Fibroblast of the aortic adventitia (primary cell): Measurements from ENCODE around the gene SUPT5H. TPM values are rescaled to one million over a fixed set of nuclear protein-coding genes. Genes with fewer than 3 reads are reported as not detected.

ENCODE experiments used
- DNase-seq: peaks from one replicate; pipeline ENCODE4 v3.0.0-alpha.2; 2010; ENCODE audit warnings: low read depth
- H3K4me3 ChIP-seq: 2 replicates; pipeline ENCODE4 v1.5.1; 2011; ENCODE audit warnings: low read depth, mild to moderate bottlenecking, control low read depth, low read length, moderate library complexity
- total RNA-seq: library from RNA; depleted of rRNA; stranded (reverse); fragments of >200 nt; gene quantifications from 2 replicates; pipeline ENCODE4 v1.2.3, GENCODE V29; 2012; ENCODE audit warnings: low replicate concordance
- TF ChIP-seq, protein P1 (sequence below): IDR thresholded peaks from 2 replicates; pipeline ENCODE4 v1.5.1; 2011; ENCODE audit warnings: mild to moderate bottlenecking, low read length, control low read depth, inconsistent platforms; ENCODE audit not compliant: insufficient read depth

SUPT5H gene
- total RNA-seq, 1 donor: 88.2 TPM

DNA sequence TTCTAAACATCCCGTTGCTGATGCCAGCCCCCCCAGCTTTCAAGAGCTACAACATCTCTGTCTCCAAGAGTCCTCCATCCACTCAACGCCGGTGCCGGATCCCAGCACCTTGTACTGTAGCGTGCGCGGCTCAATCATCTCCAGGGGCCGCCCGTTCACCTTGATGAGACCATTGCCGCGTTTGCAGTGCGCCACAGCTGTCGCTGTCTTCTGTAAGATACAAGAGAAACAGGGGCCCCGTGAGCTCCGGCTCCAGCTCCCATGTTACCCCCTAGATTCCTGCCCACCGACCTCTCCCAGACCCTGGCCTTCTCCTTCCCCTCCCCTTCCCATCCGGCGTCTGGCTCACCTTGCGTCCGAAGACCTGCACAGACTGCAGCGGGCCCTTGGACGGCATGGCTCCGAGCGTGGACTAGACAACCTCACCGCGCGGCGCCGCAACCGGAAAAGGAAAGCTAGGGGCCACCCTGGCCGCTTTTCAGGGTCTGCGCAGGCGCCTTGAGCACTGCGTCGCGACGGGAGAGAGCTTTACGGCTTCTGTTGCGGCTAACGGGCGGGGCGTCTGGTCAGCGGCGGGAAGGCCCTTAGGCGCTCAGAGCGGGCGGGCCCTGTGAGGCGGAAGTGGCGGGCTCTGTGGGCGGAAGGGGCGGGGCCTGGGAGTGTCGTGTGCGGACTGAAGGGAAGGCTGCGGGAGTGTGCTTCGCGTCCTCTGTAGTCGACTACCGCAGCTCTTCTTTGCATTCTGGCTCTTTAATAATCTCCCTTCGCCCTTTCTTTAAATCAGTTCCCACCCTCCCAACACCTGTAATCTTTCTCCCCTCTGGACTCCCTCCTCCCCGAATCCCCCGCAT lies 9.7 kb upstream of the SUPT5H start, which contains the start of gene RPS16:
TSS of gene RPS16 (minus strand) at position 451 of the 851 bp plus-strand sequence. CDS start at position 397, 54 bp downstream.
- TF ChIP-seq, protein P1, sequence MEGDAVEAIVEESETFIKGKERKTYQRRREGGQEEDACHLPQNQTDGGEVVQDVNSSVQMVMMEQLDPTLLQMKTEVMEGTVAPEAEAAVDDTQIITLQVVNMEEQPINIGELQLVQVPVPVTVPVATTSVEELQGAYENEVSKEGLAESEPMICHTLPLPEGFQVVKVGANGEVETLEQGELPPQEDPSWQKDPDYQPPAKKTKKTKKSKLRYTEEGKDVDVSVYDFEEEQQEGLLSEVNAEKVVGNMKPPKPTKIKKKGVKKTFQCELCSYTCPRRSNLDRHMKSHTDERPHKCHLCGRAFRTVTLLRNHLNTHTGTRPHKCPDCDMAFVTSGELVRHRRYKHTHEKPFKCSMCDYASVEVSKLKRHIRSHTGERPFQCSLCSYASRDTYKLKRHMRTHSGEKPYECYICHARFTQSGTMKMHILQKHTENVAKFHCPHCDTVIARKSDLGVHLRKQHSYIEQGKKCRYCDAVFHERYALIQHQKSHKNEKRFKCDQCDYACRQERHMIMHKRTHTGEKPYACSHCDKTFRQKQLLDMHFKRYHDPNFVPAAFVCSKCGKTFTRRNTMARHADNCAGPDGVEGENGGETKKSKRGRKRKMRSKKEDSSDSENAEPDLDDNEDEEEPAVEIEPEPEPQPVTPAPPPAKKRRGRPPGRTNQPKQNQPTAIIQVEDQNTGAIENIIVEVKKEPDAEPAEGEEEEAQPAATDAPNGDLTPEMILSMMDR: no peak
- peak within 1 kb of the TSS; percentile 94 for H3K4me3 ChIP-seq
- peak; percentile 95 for DNase-seq

DNA sequence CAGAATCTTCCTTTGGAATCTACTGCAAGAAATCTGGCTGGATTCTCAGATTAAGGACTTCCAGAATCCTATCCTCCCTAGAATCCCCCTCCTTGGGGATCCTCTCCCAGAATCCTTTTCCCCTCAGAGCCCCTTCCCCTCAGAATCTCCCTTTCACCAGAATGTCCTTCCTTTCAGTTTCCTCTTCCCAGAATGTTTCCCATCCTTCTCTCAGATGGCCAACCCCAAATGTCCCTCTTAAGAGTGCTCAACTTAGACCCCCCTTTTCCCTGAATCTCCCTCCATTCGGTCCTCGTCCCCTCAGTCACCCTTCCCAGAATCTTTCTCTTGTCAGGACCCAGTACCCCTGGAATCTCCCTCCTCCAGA lies 9.0 kb upstream of the SUPT5H start:
- peak overlapping the region; percentile 69 for H3K4me3 ChIP-seq
- TF ChIP-seq, protein P1: no peak
- no peak for DNase-seq

DNA sequence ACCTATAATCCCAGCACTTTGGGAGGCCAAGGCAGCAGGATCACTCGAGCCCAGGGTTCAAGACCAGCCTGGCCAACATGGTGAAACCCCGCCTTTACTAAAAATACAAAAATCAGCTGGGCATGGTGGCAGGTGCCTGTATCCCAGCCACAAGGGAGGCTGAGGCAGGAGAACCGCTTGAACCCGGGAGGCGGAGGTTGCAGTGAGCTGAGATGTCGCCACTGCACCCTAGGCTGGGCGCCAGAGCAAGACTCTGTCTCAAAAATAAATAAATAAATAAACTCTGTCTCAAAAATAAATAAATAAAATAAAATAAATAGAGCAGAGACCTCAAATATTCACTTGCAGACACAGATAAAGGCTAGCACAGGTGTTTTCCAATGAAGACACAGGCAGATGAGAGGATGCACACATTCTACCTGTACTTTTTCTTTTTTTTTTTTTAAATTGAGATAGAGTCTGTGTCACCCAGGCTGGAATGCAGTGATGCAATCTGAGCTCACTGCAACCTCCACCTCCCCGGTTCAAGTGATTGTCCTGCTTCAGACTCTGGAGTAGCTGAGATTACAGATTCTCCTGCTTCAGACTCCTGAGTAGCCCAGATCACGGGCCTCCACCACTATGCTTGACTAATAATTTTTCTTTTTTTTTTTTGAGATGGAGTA lies 7.0 kb upstream of the SUPT5H start:
- TF ChIP-seq, protein P1: no peak
- DNase-seq: peak; percentile 40
- H3K4me3 ChIP-seq: no peak overlapping the region

DNA sequence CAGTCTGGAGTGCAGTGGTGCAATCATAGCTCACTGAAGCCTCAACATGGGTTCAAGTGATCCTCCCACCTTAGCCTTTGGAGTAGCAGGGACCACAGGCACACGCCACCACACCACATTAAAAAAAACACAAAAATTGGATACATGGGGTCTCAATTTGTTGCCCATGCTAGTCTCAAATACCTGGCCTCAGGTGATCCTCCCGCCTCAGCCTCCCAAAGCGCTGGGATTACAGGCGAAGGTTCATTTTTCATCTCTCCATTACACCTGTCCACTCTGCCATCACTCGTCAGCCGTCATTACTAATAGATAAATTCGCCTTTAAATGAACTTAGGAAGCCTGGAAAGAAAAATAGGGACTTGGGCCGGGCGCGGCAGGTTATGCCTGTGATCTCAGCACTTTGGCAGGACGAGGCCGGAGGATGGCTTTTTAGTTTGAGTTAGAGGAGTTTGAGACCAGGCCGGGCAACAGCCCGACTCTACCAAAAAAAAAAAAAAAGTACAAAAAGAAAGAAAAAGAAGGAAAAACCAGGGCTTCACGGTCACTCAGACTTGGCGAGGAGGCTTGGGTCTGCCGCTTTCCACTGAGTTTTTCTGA lies 685 bp upstream of the SUPT5H start:
- peak overlapping the region; percentile 100 for H3K4me3 ChIP-seq
- DNase-seq: peak; percentile 44
- TF ChIP-seq, protein P1: no peak

DNA sequence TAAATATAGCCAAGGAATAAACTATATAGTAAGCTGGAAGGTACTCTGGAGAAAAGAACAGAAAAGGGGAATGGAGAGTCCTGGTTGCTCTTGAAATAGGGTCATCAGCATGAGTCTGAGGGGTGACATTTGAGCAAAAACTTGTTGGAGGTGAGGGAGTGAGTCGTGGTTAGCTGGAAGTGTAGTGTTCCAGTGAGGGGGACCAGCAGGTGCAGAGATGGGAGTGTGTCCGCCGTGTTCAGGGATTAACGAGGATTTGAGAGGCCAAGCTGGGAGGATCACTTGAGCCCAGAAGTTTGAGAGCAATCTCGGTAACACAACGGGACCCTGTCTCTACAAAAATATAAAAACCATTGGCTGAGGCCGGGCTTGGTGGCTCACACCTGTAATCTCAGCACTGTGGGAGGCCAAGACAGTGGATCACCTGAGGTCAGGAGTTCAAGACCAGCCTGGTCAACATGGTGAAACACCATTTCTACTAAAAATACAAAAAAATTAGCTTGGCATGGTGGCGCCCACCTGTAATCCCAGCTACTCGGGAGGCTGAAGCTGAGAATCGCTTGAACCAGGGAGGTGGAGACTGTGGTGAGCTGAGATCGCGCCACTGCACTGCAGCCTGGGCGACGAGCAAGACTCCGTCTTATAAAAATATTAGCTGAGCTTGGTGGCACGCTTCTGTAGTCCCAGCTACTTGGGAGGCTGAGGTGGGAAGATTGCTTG lies 1.1 kb downstream of the SUPT5H start:
- peak overlapping the region; percentile 100 for H3K4me3 ChIP-seq
- TF ChIP-seq, protein P1: no peak
- no peak for DNase-seq

DNA sequence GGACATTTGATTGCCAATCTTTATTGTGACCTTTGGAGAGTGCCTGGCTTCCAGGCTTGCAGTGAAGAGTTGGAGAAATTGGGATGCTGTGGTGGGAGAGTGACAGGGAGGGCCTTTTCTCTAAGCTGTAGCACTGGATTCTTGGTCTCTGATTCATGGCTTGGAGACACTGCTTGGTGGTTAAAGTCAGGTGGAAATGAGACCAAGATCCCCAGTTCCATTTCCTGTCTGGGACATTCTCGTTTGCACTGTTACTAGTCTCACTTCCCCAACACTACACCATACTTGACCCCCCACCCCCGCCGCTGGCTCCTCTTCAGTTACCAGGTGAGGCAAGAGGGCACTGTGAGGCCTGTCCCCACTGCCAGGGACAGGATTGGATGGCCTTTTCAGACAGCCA lies 2.9 kb downstream of the SUPT5H start:
- no peak for DNase-seq
- H3K4me3 ChIP-seq: no peak overlapping the region
- TF ChIP-seq, protein P1: no peak
